Adrenal gland (tissue), 12 donors: ENCODE measurements around the gene RNF215. TPM values are rescaled to one million over a fixed set of nuclear protein-coding genes. Genes with fewer than 3 reads are reported as not detected.

Experiments
- DNase-seq, 7 donors: peaks; one replicate each; pipeline ENCODE4 v3.0.0-alpha.2; 2019 to 2020
- H3K27ac ChIP-seq, 5 donors: fragments of 200-600 bp; sonication (generic) in 4 of 5; 1 replicate in 3 of 5; 2 replicates in 2 of 5; pipeline versions ENCODE4 v1.5.1 to v1.8.0; 2016 to 2020; ENCODE audit warnings: mild to moderate bottlenecking in 1 of 5
- H3K27me3 ChIP-seq: fragments of 200-600 bp; 2 replicates; pipeline ENCODE4 v1.8.0; 2021
- H3K36me3 ChIP-seq, 2 donors: fragments of 200-600 bp; replicated peaks in 1 of 2; 1 replicate in 1 of 2; 2 replicates in 1 of 2; pipeline versions ENCODE4 v1.5.1 to v1.8.0; 2018 to 2022
- H3K4me1 ChIP-seq, 2 donors: fragments of 200-600 bp; replicated peaks in 1 of 2; 1 replicate in 1 of 2; 2 replicates in 1 of 2; pipeline versions ENCODE4 v1.5.1 to v1.8.0; 2018 to 2021
- H3K4me3 ChIP-seq, 4 donors: fragments of 200-600 bp; sonication (generic) in 3 of 4; one replicate each; pipeline ENCODE4 v1.5.1; 2016 to 2018
- H3K9me3 ChIP-seq, 3 donors: fragments of 200-600 bp; sonication (generic) in 1 of 3; replicated peaks in 1 of 3; 1 replicate in 2 of 3; 2 replicates in 1 of 3; pipeline versions ENCODE4 v1.5.1 to v1.8.0; 2016 to 2021
- POLR2A ChIP-seq, 2 donors: fragments of 450-650 bp; IDR thresholded peaks; one replicate each; pipeline ENCODE4 v1.6.1; 2017; ENCODE audit warnings: antibody characterized with exemption in 2 of 2, mild to moderate bottlenecking in 2 of 2, moderate library complexity in 1 of 2
- WGBS, 4 donors: extraction: QIAGEN DNeasy Blood & Tissue Kit in 2 of 4; methylation state at CpG; one replicate each; pipeline versions ENCODE4 v1.1.5 to v1.1.7; 2013 to 2017; 5-methylcytosine and 5-hydroxymethylcytosine counted together
- intact Hi-C, 2 donors: fragments of 100-400 bp; cut with DNase I; formaldehyde crosslinking; loops; one replicate each; pipeline versions ENCODE4 v1.14.1 to v1.15.0; 2022 to 2023
- polyA plus RNA-seq, 3 donors: library from polyadenylated mRNA; stranded (reverse); fragments of 200-250 nt in 2 of 3; fragments of 350-450 nt in 1 of 3; fragmentation: Illumina TruSeq in 1 of 3; extraction: RNeasy Lipid Tissue Mini Kit (QIAGEN cat#74804) in 1 of 3; gene quantifications; one replicate each; pipeline ENCODE4 v1.2.3, GENCODE V29; 2013 to 2014
- total RNA-seq, 9 donors: library from RNA; depleted of rRNA in 4 of 9; stranded (reverse); fragments of >200 nt in 4 of 9; fragments of 120-200 nt in 1 of 9; fragmentation: NEBNext Ultra II Directional in 1 of 9; extraction: Animal tissue kit (Norgen Biotek cat#: 25700) in 1 of 9; gene quantifications; one replicate each; pipeline versions ENCODE4 v1.1.0 to v1.2.4, GENCODE V29; 2013 to 2023
- TF ChIP-seq, protein P1 (sequence below), 6 experiments: fragments of 450-650 bp in 4 of 6; fragments of 200-600 bp in 2 of 6; sonication (generic) in 1 of 6; IDR thresholded peaks; 1 replicate in 5 of 6; 2 replicates in 1 of 6; pipeline versions ENCODE4 v1.5.1 to v1.8.0; 2016 to 2021; ENCODE audit warnings: antibody characterized with exemption in 6 of 6, mild to moderate bottlenecking in 2 of 6, moderate library complexity in 1 of 6
- donor health status: healthy with polysubstance abuse.
- donor health status: Bipolar disorder and iron deficiency.
- donor health status: DM: yes; HTN: yes; CAD: no.
- donor health status: DM: no; HTN: no; CAD: no.
- donor health status: DM: no; HTN: no; CAD: no.
- donor health status: DM: yes; HTN: yes; CAD: no.

RNF215 gene
- total and polyA plus RNA-seq, 12 donors = 2.0 to 20.1 (median 12.1) TPM

DNA sequence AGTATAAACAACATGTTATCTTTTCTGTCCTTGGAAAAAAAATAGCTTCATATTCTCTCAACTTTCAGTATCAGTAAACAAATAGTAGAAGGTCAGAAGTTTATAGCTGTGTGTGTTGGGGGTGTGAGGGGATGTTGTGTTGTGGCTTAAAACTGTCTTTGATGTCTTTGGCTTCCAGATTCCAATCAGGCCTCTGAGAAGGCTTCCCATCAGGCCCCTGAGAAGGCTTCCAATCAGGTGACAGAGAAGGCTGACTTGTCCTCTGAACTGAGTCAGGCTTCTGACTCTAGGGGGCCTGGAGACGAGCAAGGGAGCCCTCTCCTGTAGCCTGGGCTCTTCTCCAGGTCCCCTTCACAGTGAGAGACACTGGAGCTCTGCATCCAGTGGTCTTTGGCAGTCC is 47.6 kb upstream of the RNF215 start:
- no peak for DNase-seq
- Histone ChIP-seq H3K36me3 (no peaks in the 10 kb centered on the region), H3K9me3 (no peaks in the 10 kb centered on the region), H3K27ac (peak overlapping the region in 2 of 5 donors; percentile 38 to 68), H3K4me3 (no peak overlapping the region), H3K4me1 (no peaks in the 10 kb centered on the region), H3K27me3 (no peaks in the 10 kb centered on the region)
- intact Hi-C loops = no loop called here
- no peak for TF ChIP-seq POLR2A (IDR thresholded peaks at IDR 0.05)
- TF ChIP-seq, protein P1, sequence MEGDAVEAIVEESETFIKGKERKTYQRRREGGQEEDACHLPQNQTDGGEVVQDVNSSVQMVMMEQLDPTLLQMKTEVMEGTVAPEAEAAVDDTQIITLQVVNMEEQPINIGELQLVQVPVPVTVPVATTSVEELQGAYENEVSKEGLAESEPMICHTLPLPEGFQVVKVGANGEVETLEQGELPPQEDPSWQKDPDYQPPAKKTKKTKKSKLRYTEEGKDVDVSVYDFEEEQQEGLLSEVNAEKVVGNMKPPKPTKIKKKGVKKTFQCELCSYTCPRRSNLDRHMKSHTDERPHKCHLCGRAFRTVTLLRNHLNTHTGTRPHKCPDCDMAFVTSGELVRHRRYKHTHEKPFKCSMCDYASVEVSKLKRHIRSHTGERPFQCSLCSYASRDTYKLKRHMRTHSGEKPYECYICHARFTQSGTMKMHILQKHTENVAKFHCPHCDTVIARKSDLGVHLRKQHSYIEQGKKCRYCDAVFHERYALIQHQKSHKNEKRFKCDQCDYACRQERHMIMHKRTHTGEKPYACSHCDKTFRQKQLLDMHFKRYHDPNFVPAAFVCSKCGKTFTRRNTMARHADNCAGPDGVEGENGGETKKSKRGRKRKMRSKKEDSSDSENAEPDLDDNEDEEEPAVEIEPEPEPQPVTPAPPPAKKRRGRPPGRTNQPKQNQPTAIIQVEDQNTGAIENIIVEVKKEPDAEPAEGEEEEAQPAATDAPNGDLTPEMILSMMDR (IDR thresholded peaks at IDR 0.05) = no peak
- WGBS, 4 donors = 55 to 71% (median 63%) methylated on average over 1 of the region's 1 CpG

DNA sequence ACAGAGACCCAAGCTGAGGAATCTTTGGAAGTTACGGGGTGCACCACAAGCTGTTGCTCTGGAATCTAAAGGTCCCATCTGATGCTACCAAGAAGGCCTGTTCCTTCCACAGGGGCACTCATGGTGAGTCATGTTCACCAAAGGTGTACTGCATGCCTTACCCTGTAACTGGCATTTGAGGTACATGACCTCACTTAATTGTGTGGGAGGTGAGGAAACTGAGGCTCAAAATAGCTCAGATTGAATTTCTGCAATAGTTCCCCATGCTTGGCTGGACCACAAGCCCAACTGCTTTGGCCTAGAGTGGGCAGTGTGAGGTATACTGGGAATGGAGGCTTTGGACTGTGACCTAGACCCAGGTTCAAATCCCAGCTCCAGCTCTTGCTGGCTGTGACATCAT is 46.6 kb upstream of the RNF215 start:
- H3K36me3 ChIP-seq = no peaks in the 10 kb centered on the region
- no peaks in the 10 kb centered on the region for H3K4me1 ChIP-seq
- DNase-seq = no peak
- 94 to 100% (median 100%) methylated on average over 1 of the region's 1 CpG; no CpG with 5 or more reads in 1 of the 4 donors for WGBS, 4 donors
- no peak overlapping the region for H3K27ac ChIP-seq
- H3K4me3 ChIP-seq = no peak overlapping the region
- H3K9me3 ChIP-seq = no peaks in the 10 kb centered on the region
- TF ChIP-seq POLR2A (IDR thresholded peaks at IDR 0.05) = no peak
- TF ChIP-seq, protein P1 (IDR thresholded peaks at IDR 0.05) = no peak
- intact Hi-C loops = no loop called here
- H3K27me3 ChIP-seq = no peaks in the 10 kb centered on the region

DNA sequence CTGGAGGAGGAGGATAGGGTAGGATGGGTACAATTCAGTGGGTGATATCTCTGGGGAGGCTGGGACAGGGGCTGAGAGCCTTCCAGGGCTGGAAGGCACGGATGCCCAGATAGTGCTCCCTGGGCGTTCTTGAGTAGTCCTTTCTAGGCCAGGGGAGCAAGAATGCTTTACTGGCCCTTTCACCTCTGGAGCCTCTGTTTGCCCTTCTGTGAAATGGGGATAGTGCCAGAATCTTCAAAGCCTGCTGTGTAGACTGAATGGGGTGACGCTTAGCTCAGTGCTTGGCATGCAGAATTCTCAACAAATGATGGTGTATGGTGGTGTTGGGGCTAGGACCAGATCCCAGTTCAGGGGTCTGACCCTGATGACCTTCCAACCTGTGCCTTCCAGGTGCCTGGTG is 46.0 kb upstream of the RNF215 start:
- DNase-seq = no peak
- no peaks in the 10 kb centered on the region for H3K9me3 ChIP-seq
- H3K4me1 ChIP-seq = no peaks in the 10 kb centered on the region
- 91 to 94% (median 93%) methylated on average over 3 of the region's 3 CpGs for whole genome bisulfite sequencing, 4 donors
- H3K27ac ChIP-seq = no peak overlapping the region
- H3K4me3 ChIP-seq = no peak overlapping the region
- intact Hi-C loops = no loop called here
- no peaks in the 10 kb centered on the region for H3K36me3 ChIP-seq
- TF ChIP-seq POLR2A (IDR thresholded peaks at IDR 0.05) = no peak
- TF ChIP-seq, protein P1 (IDR thresholded peaks at IDR 0.05) = no peak
- no peaks in the 10 kb centered on the region for H3K27me3 ChIP-seq

GRCh38 chr22:30432520-30432919 is 45.3 kb upstream of the RNF215 start:
- intact Hi-C loops = no loop called here
- Histone ChIP-seq H3K4me1 (no peaks in the 10 kb centered on the region), H3K9me3 (no peaks in the 10 kb centered on the region), H3K4me3 (no peak overlapping the region), H3K27me3 (no peaks in the 10 kb centered on the region), H3K27ac (no peak overlapping the region), H3K36me3 (no peaks in the 10 kb centered on the region)
- DNase-seq = no peak
- 61 to 77% (median 70%) methylated on average over 2 of the region's 2 CpGs for WGBS, 4 donors
- TF ChIP-seq, protein P1 (IDR thresholded peaks at IDR 0.05) = no peak
- no peak for TF ChIP-seq POLR2A (IDR thresholded peaks at IDR 0.05)
